Natural killer cell treated with Interleukin-12 subunit alpha and Interleukin-12 subunit beta and Interleukin-15 and Interleukin-18, amount 100 ng/mL, for 72 hours (primary cell): ENCODE measurements around the gene RNH1. TPM values are rescaled to one million over a fixed set of nuclear protein-coding genes. Genes with fewer than 3 reads are reported as not detected.

ENCODE experiments used
- ATAC-seq, 2 donors: fragments of 150-1000 bp; cut with Tn5 transposase in 1 of 2; sonication (Bioruptor Pico), chemical (Tn5 transposase) in 1 of 2; 2 replicates each; pipeline ENCODE4 v1.10.0; 2021
- DNase-seq: peaks from one replicate; pipeline ENCODE4 v3.0.0; 2022; ENCODE audit warnings: low spot score
- H3K27ac Mint-ChIP-seq, 2 donors: 1 replicate in 1 of 2; 2 replicates in 1 of 2; pipeline ENCODE4 v1.8.0; 2022; ENCODE audit warnings: mixed read lengths in 2 of 2, mild to moderate bottlenecking in 1 of 2, moderate library complexity in 1 of 2
- H3K27me3 Mint-ChIP-seq, 2 donors: 1 replicate in 1 of 2; 2 replicates in 1 of 2; pipeline ENCODE4 v1.8.0; 2022; ENCODE audit warnings: mixed read lengths in 2 of 2
- H3K36me3 Mint-ChIP-seq: one replicate; pipeline ENCODE4 v1.8.0; 2022; ENCODE audit warnings: mixed read lengths
- H3K4me1 Mint-ChIP-seq, 2 donors: 1 replicate in 1 of 2; 2 replicates in 1 of 2; pipeline ENCODE4 v1.8.0; 2022; ENCODE audit warnings: low read depth in 2 of 2, mixed read lengths in 2 of 2, mild to moderate bottlenecking in 1 of 2
- H3K4me3 Mint-ChIP-seq: one replicate; pipeline ENCODE4 v1.8.0; 2022; ENCODE audit warnings: mixed read lengths
- H3K9me3 Mint-ChIP-seq: 2 replicates; pipeline ENCODE4 v1.8.0; 2022; ENCODE audit warnings: mixed read lengths
- total RNA-seq, 2 donors: library from RNA; stranded (reverse); gene quantifications; one replicate each; pipeline ENCODE4 v1.2.3, GENCODE V29; 2022

The RNH1 gene
- total RNA-seq, 2 donors from 2014 or later, result 89.2 to 113 TPM

GRCh38 chr11:462107-462890 is 44.7 kb downstream of the RNH1 start:
- Mint-ChIP-seq H3K4me3 (no peak overlapping the region), H3K4me1 (peaks cover 4 to 7% of the 10 kb centered on the region in 2 donors), H3K27me3 (no peaks in the 10 kb centered on the region), H3K9me3 (no peaks in the 10 kb centered on the region), H3K36me3 (no peaks in the 10 kb centered on the region), H3K27ac (no peak overlapping the region)
- DNase-seq, result no peak
- peak in 1 of 2 donors; percentile 37 for ATAC-seq

- H3K4me1 Mint-ChIP-seq, result peaks cover 11 to 14% of the 10 kb centered on the region in 2 donors
- ATAC-seq (no peak), DNase-seq (no peak)
- H3K4me3 Mint-ChIP-seq, result no peak overlapping the region
- H3K9me3 Mint-ChIP-seq, result no peaks in the 10 kb centered on the region
- H3K27me3 Mint-ChIP-seq, result no peaks in the 10 kb centered on the region
- H3K27ac Mint-ChIP-seq, result no peak overlapping the region
- H3K36me3 Mint-ChIP-seq, result no peaks in the 10 kb centered on the region
Measured at GRCh38 chr11:461626-462025, 45.4 kb downstream of the RNH1 start.

- ATAC-seq, result no peak
- Mint-ChIP-seq H3K27ac (no peak overlapping the region), H3K4me3 (no peak overlapping the region), H3K27me3 (no peaks in the 10 kb centered on the region), H3K36me3 (no peaks in the 10 kb centered on the region), H3K9me3 (no peaks in the 10 kb centered on the region), H3K4me1 (peaks cover 17 to 20% of the 10 kb centered on the region in 2 donors)
- no peak for DNase-seq
Measured at GRCh38 chr11:460331-461199, 46.5 kb downstream of the RNH1 start.

- Mint-ChIP-seq H3K27me3 (no peaks in the 10 kb centered on the region), H3K36me3 (no peaks in the 10 kb centered on the region), H3K9me3 (no peaks in the 10 kb centered on the region), H3K4me1 (peaks cover 21 to 22% of the 10 kb centered on the region in 2 donors), H3K4me3 (no peak overlapping the region), H3K27ac (no peak overlapping the region)
- no peak for DNase-seq
- no peak for ATAC-seq
Measured at GRCh38 chr11:459511-460220, 47.4 kb downstream of the RNH1 start.

GRCh38 chr11:457111-457760 is 49.8 kb downstream of the RNH1 start:
- Mint-ChIP-seq H3K4me3 (peak overlapping the region; percentile 45), H3K4me1 (peaks cover 24 to 27% of the 10 kb centered on the region in 2 donors), H3K27ac (peak overlapping the region in 1 of 2 donors; percentile 62), H3K27me3 (no peaks in the 10 kb centered on the region), H3K9me3 (no peaks in the 10 kb centered on the region), H3K36me3 (peaks cover 5% of the 10 kb centered on the region)
- ATAC-seq (no peak), DNase-seq (no peak)

- peaks cover 25 to 27% of the 10 kb centered on the region in 2 donors for H3K4me1 Mint-ChIP-seq
- ATAC-seq (peak; percentile 69 to 81), DNase-seq (no peak)
- peaks cover 5% of the 10 kb centered on the region for H3K36me3 Mint-ChIP-seq
- no peaks in the 10 kb centered on the region for H3K27me3 Mint-ChIP-seq
- peak overlapping the region; percentile 45 for H3K4me3 Mint-ChIP-seq
- H3K9me3 Mint-ChIP-seq, result no peaks in the 10 kb centered on the region
- peak overlapping the region; percentile 60 to 62 for H3K27ac Mint-ChIP-seq
Measured at GRCh38 chr11:456533-456932, 50.5 kb downstream of the RNH1 start.

GRCh38 chr11:455566-456147 is 51.4 kb downstream of the RNH1 start:
- no peak overlapping the region for H3K27ac Mint-ChIP-seq

GRCh38 chr11:454801-455565 is 52.1 kb downstream of the RNH1 start:
- ATAC-seq (no peak), DNase-seq (no peak)
- H3K9me3 Mint-ChIP-seq, result no peaks in the 10 kb centered on the region
- H3K27ac Mint-ChIP-seq, result no peak overlapping the region
- peaks cover 11% of the 10 kb centered on the region for H3K36me3 Mint-ChIP-seq
- H3K4me1 Mint-ChIP-seq, result peaks cover 33 to 37% of the 10 kb centered on the region in 2 donors
- no peaks in the 10 kb centered on the region for H3K27me3 Mint-ChIP-seq
- no peak overlapping the region for H3K4me3 Mint-ChIP-seq

More at GRCh38 chr11:455566-456147, 51.4 kb downstream of the RNH1 start:
- DNase-seq, result no peak
- ATAC-seq, result no peak
- Mint-ChIP-seq H3K4me1 (peaks cover 33 to 36% of the 10 kb centered on the region in 2 donors), H3K36me3 (peaks cover 11% of the 10 kb centered on the region), H3K4me3 (no peak overlapping the region), H3K9me3 (no peaks in the 10 kb centered on the region), H3K27me3 (no peaks in the 10 kb centered on the region)

- H3K9me3 Mint-ChIP-seq, result no peaks in the 10 kb centered on the region
Measured at GRCh38 chr11:454043-454442, 53.0 kb downstream of the RNH1 start.

GRCh38 chr11:453564-453963 is 53.5 kb downstream of the RNH1 start:
- Mint-ChIP-seq H3K4me3 (no peak overlapping the region), H3K27me3 (no peaks in the 10 kb centered on the region), H3K36me3 (peaks cover 11% of the 10 kb centered on the region), H3K9me3 (no peaks in the 10 kb centered on the region), H3K27ac (no peak overlapping the region), H3K4me1 (peaks cover 33 to 37% of the 10 kb centered on the region in 2 donors)
- ATAC-seq (no peak), DNase-seq (no peak)

More at GRCh38 chr11:454043-454442, 53.0 kb downstream of the RNH1 start:
- no peak overlapping the region for H3K4me3 Mint-ChIP-seq
- no peak for ATAC-seq
- H3K27me3 Mint-ChIP-seq, result no peaks in the 10 kb centered on the region
- DNase-seq, result no peak
- no peak overlapping the region for H3K27ac Mint-ChIP-seq
- H3K4me1 Mint-ChIP-seq, result peaks cover 33 to 37% of the 10 kb centered on the region in 2 donors
- H3K36me3 Mint-ChIP-seq, result peaks cover 11% of the 10 kb centered on the region

GRCh38 chr11:452916-453527 is 54.0 kb downstream of the RNH1 start:
- Mint-ChIP-seq H3K27me3 (no peaks in the 10 kb centered on the region), H3K36me3 (peaks cover 11% of the 10 kb centered on the region), H3K9me3 (no peaks in the 10 kb centered on the region), H3K27ac (no peak overlapping the region), H3K4me1 (peaks cover 33 to 37% of the 10 kb centered on the region in 2 donors), H3K4me3 (no peak overlapping the region)
- ATAC-seq, result no peak
- DNase-seq, result peak; percentile 59

GRCh38 chr11:452203-452744 is 54.8 kb downstream of the RNH1 start:
- no peak for ATAC-seq
- no peak overlapping the region for H3K4me3 Mint-ChIP-seq
- no peaks in the 10 kb centered on the region for H3K9me3 Mint-ChIP-seq
- H3K27me3 Mint-ChIP-seq, result no peaks in the 10 kb centered on the region
- peaks cover 11% of the 10 kb centered on the region for H3K36me3 Mint-ChIP-seq
- peak overlapping the region in 1 of 2 donors; percentile 59 for H3K27ac Mint-ChIP-seq
- peaks cover 26 to 32% of the 10 kb centered on the region in 2 donors for H3K4me1 Mint-ChIP-seq
- DNase-seq, result peak; percentile 46
